GM12873 (cell line): ENCODE results near the gene SLC39A8.

Experiments used
- TF ChIP-seq, protein P1 (sequence below): IDR thresholded peaks from 2 replicates; pipeline ENCODE4 v1.5.1; 2012; ENCODE audit warnings: low read depth, mild to moderate bottlenecking, moderate library complexity, low read length, control low read depth; ENCODE audit not compliant: insufficient read depth; ENCODE audit errors: missing control alignments

SLC39A8 gene

DNA sequence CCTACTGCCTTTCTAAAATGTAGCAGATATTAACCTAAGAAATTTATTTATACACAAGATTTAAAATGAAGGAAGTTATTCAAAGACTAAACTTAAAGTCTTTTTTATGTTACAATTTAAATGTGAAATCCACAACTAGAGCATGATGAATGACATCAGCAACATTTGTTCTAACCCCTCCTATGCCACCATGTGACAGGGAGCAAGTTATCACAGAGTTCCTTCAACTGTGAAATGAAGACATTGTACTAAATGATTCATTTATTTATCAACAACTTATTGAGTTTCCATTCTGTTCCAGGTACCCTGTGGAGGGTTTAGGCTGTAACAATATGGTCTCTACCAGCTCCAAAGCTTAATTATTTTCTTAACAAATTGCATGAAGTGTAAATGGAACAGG lies 76.9 kb downstream of the SLC39A8 start:
- TF ChIP-seq, protein P1, sequence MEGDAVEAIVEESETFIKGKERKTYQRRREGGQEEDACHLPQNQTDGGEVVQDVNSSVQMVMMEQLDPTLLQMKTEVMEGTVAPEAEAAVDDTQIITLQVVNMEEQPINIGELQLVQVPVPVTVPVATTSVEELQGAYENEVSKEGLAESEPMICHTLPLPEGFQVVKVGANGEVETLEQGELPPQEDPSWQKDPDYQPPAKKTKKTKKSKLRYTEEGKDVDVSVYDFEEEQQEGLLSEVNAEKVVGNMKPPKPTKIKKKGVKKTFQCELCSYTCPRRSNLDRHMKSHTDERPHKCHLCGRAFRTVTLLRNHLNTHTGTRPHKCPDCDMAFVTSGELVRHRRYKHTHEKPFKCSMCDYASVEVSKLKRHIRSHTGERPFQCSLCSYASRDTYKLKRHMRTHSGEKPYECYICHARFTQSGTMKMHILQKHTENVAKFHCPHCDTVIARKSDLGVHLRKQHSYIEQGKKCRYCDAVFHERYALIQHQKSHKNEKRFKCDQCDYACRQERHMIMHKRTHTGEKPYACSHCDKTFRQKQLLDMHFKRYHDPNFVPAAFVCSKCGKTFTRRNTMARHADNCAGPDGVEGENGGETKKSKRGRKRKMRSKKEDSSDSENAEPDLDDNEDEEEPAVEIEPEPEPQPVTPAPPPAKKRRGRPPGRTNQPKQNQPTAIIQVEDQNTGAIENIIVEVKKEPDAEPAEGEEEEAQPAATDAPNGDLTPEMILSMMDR, result no peak

- TF ChIP-seq, protein P1, result peak; percentile 49
Measured at GRCh38 chr4:102263024-102263787, 82.1 kb downstream of the SLC39A8 start.

GRCh38 chr4:102259702-102260101 lies 85.6 kb downstream of the SLC39A8 start:
- TF ChIP-seq, protein P1, result no peak

DNA sequence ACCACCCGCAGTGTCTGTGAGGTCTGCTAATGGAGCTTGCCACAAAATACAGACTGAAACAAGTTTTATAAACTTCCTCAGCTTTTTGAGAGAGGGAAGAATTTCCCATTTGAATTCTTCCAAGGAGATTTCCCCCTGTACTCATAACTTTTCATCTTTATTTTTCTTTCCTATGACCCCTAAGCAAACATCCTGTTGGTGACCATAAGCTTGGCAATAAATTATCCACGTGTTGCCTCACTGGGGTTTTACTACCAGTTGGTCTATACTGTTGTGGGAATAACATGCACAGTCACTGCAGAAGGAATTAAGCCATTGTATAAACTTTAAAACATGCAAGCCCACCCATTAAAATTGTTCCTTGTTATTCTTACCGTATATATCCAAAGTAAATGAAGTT lies 86.2 kb downstream of the SLC39A8 start:
- TF ChIP-seq, protein P1, result no peak

GRCh38 chr4:102256321-102256720 lies 89.0 kb downstream of the SLC39A8 start:
- TF ChIP-seq, protein P1, result no peak

DNA sequence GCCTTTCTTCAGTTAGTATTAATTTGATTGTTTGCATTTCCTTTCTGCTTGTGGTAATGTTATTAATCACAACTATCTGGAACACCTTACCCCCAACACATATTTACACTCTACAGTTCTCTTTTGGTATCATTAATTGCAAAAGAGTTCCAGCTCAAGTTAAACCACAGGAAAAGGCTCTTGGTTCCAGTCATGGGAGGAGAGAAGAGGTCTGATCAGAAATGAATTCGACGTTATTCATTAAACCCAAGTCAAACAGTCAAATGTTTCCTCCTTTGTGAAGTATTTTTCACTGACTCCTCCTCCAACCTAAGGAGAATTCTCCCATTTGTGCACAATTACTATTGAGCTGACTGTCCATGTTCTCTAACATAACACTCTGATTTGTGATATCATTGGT lies 91.4 kb downstream of the SLC39A8 start:
- TF ChIP-seq, protein P1, result no peak

GRCh38 chr4:102252171-102252570 lies 93.1 kb downstream of the SLC39A8 start:
- TF ChIP-seq, protein P1, result no peak

DNA sequence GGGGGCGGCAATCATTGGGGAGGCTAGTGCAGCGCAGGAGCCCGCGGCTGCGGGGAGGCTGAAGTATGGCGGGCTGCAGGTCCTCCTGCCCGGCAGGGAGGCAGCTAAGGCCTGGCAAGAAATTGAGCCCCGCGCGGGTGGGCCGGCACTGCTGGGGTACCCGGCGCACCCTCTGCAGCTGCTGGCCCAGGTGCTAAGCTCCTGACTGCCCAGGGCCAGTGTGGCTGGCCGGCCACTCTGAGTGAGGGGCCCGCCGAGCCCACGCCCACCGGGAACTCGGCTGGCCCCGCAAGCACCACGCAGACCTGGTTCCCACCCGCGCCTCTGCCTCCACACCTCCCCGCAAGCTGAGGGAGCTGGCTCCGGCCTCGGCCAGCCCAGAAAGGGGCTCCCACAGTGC lies 94.9 kb downstream of the SLC39A8 start:
- TF ChIP-seq, protein P1, result no peak
